Fibroblast of lung (primary cell): ENCODE measurements around the gene STXBP6. TPM values are rescaled to one million over a fixed set of nuclear protein-coding genes. Genes with fewer than 3 reads are reported as not detected.

Experiments
- DNase-seq, 2 donors: peaks; one replicate each; pipeline versions ENCODE4 v3.0.0 to v3.0.0-alpha.2; 2010; ENCODE audit warnings: low read depth in 2 of 2
- H2AFZ ChIP-seq: 2 replicates; pipeline ENCODE4 v1.5.1; 2012; ENCODE audit warnings: low read length, control low read depth, inconsistent platforms
- H3K27ac ChIP-seq: 2 replicates; pipeline ENCODE4 v1.5.1; 2011; ENCODE audit warnings: low read length, control low read depth; ENCODE audit not compliant: insufficient read depth
- H3K27me3 ChIP-seq: 2 replicates; pipeline ENCODE4 v1.5.1; 2011; ENCODE audit warnings: mild to moderate bottlenecking, low read length; ENCODE audit not compliant: control insufficient read depth, insufficient read depth
- H3K36me3 ChIP-seq: 2 replicates; pipeline ENCODE4 v1.5.1; 2011; ENCODE audit warnings: low read length; ENCODE audit not compliant: control insufficient read depth, insufficient read depth
- H3K4me1 ChIP-seq: 2 replicates; pipeline ENCODE4 v1.5.1; 2011; ENCODE audit warnings: low read length; ENCODE audit not compliant: control insufficient read depth, insufficient read depth; ENCODE audit errors: extremely low read depth
- H3K4me2 ChIP-seq: 2 replicates; pipeline ENCODE4 v1.5.1; 2011; ENCODE audit warnings: low read length, control low read depth; ENCODE audit not compliant: insufficient read depth; ENCODE audit errors: extremely low read depth
- H3K4me3 ChIP-seq, 4 experiments: fragments of 200-600 bp in 1 of 4; sonication (generic) in 1 of 4; replicated peaks in 1 of 4; 2 replicates each; pipeline ENCODE4 v1.5.1; 2011 to 2016; ENCODE audit warnings: low read length in 4 of 4, low read depth in 3 of 4, mild to moderate bottlenecking in 3 of 4, control low read depth in 2 of 4, inconsistent platforms in 1 of 4, mixed read lengths in 1 of 4; ENCODE audit not compliant: insufficient read depth in 1 of 4; ENCODE audit errors: control extremely low read depth in 1 of 4
- H3K79me2 ChIP-seq: 2 replicates; pipeline ENCODE4 v1.5.1; 2012; ENCODE audit warnings: mild to moderate bottlenecking, low read length, inconsistent platforms; ENCODE audit not compliant: control insufficient read depth, insufficient read depth
- H3K9ac ChIP-seq: 2 replicates; pipeline ENCODE4 v1.5.1; 2011; ENCODE audit warnings: mild to moderate bottlenecking, low read length, control low read depth; ENCODE audit not compliant: insufficient read depth
- H3K9me3 ChIP-seq: 2 replicates; pipeline ENCODE4 v1.5.1; 2012; ENCODE audit warnings: low read depth, low read length; ENCODE audit not compliant: control insufficient read depth, insufficient read depth
- H4K20me1 ChIP-seq: 2 replicates; pipeline ENCODE4 v1.5.1; 2011; ENCODE audit warnings: low read length; ENCODE audit not compliant: control insufficient read depth, insufficient read depth; ENCODE audit errors: extremely low read depth
- EZH2 ChIP-seq: IDR thresholded peaks from 2 replicates; pipeline ENCODE4 v1.5.1; 2012; ENCODE audit warnings: low read length, control low read depth, mild to moderate bottlenecking; ENCODE audit errors: missing control alignments
- polyA plus RNA-seq, 2 donors: library from polyadenylated mRNA; depleted of rRNA in 1 of 2; stranded (reverse) in 1 of 2; unstranded in 1 of 2; fragments of >200 nt; gene quantifications; 2 replicates each; pipeline ENCODE4 v1.2.1, GENCODE V29; 2011 to 2012; ENCODE audit warnings: missing spikeins in 1 of 2
- total RNA-seq: library from RNA; depleted of rRNA; stranded (reverse); fragments of >200 nt; gene quantifications from 2 replicates; pipeline ENCODE4 v1.2.1, GENCODE V29; 2014
- TF ChIP-seq, protein P1 (sequence below), 2 donors: IDR thresholded peaks in 1 of 2; conservative IDR thresholded peaks in 1 of 2; 1 replicate in 1 of 2; 2 replicates in 1 of 2; pipeline ENCODE4 v1.5.1; 2011 to 2012; ENCODE audit warnings: low read length in 2 of 2, control low read depth in 1 of 2, inconsistent platforms in 1 of 2, low read depth in 1 of 2, mild to moderate bottlenecking in 1 of 2

Gene STXBP6
- total and polyA plus RNA-seq, 2 donors (not counting 1 experiment from before 2014, with no cell fraction given): 4.5 to 17.8 TPM

DNA sequence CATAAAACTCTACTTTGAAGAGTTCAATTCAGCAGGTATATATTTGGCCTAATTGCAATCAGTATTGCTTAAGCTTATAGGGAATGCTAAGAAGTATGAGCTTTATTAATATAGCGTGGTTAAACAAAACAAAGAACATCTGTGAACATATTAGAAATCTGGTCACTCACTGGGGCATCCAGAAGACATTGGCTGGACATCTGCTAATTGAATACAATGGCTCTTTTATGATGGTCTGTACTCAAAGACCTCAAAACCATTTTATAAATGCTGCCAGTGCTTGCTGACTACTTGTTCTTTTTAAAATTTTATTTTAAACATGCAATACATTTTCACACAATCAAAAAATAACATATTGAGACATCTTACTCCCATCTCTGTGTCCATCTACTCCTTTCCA, 173.0 kb downstream of the STXBP6 start:
- no peaks in the 10 kb centered on the region for H3K27me3 ChIP-seq
- H2AFZ ChIP-seq: no peak overlapping the region
- DNase-seq: no peak
- no peaks in the 10 kb centered on the region for H3K9me3 ChIP-seq
- H3K4me3 ChIP-seq: no peak overlapping the region
- no peak for TF ChIP-seq EZH2
- TF ChIP-seq, protein P1, sequence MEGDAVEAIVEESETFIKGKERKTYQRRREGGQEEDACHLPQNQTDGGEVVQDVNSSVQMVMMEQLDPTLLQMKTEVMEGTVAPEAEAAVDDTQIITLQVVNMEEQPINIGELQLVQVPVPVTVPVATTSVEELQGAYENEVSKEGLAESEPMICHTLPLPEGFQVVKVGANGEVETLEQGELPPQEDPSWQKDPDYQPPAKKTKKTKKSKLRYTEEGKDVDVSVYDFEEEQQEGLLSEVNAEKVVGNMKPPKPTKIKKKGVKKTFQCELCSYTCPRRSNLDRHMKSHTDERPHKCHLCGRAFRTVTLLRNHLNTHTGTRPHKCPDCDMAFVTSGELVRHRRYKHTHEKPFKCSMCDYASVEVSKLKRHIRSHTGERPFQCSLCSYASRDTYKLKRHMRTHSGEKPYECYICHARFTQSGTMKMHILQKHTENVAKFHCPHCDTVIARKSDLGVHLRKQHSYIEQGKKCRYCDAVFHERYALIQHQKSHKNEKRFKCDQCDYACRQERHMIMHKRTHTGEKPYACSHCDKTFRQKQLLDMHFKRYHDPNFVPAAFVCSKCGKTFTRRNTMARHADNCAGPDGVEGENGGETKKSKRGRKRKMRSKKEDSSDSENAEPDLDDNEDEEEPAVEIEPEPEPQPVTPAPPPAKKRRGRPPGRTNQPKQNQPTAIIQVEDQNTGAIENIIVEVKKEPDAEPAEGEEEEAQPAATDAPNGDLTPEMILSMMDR (conservative IDR thresholded peaks at IDR 0.05 in 1 of 2, IDR thresholded peaks at IDR 0.05 in 1 of 2; ENCODE audit: low read depth in 1 of 2, low read length in 2 of 2): no peak
- no peaks in the 10 kb centered on the region for H3K4me1 ChIP-seq
- H3K27ac ChIP-seq: no peak overlapping the region
- H3K79me2 ChIP-seq: no peaks in the 10 kb centered on the region
- no peak overlapping the region for H3K4me2 ChIP-seq
- H3K9ac ChIP-seq: no peak overlapping the region
- H4K20me1 ChIP-seq: no peaks in the 10 kb centered on the region
- no peaks in the 10 kb centered on the region for H3K36me3 ChIP-seq

DNA sequence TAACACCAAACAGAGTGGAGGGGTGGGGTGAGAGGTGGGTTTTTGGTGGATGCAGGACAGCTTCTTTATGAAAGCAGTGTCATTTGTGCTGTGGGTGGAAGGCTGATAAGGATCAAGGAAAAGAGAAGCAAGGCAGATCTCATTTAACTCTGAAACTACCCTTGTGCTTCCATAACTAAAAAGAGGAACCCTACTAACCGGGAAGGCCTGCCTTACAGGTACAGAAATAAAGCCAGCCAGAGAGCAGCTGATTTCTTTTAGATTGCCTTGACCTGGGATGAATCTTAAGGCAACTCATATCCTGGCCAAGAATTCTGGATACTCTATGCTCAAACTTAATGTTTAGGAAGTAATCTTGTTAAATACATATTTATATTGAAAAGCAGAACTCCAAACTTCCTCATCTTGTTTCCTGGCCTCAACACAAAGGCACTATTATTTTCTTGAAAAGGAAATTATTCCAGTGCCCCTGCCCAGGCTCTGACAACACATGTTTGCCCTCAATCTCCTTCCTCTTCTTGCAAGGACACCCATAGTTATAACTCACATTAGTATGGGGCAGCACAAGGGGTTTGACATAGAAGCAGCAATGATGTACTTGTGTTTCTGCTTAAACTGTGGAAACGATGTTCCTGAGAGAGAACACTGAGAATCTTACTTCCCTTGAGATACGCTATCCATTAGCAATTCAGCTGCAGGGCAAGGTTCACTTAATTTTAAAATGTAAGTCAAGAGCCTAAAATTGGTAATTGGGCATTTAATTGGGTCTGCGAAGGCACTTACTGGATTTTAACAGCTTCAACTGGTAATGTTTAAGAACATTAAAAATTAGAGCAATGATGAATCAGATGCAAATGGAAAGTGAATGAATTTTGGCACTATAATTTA, 173.7 kb downstream of the STXBP6 start:
- Histone ChIP-seq H3K36me3 (no peaks in the 10 kb centered on the region), H2AFZ (no peak overlapping the region), H3K4me2 (no peak overlapping the region), H3K4me1 (no peaks in the 10 kb centered on the region), H3K79me2 (no peaks in the 10 kb centered on the region), H3K9me3 (no peaks in the 10 kb centered on the region), H3K27ac (no peak overlapping the region), H3K4me3 (no peak overlapping the region), H4K20me1 (no peaks in the 10 kb centered on the region), H3K9ac (no peak overlapping the region), H3K27me3 (no peaks in the 10 kb centered on the region)
- DNase-seq: no peak
- TF ChIP-seq, protein P1 (conservative IDR thresholded peaks at IDR 0.05 in 1 of 2, IDR thresholded peaks at IDR 0.05 in 1 of 2; ENCODE audit: low read depth in 1 of 2, low read length in 2 of 2): no peak
- no peak for TF ChIP-seq EZH2

DNA sequence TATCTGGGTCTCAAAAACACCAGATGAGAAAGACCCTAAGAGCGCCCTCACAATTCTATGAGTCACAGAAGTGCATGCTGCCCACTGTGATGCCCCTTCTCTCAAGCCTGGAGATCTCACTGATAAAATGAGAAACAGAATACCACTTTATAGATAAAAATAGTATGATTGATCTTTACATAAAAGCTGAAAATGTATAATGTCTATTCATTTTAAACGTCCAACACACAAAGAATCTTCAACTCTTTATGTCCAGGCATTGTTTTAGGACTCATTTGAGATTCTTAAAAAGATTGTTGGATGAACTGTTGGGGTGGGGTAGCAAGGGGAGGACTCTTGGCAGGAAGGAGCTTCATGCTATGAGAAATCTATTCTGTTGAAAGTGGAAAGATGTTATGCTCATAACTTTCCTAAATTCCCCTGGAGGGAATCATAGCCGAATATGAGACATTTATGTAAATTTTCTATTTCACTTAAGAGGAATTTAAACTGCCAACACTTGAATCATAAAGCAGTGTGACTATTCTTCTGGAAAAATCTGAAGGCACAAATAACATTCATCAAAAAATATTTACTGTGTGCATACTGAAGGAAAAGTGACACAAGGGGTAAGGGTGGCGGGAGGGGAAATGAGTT, 174.6 kb downstream of the STXBP6 start:
- H3K9ac ChIP-seq: no peak overlapping the region
- DNase-seq: peak in 1 of 2 donors; percentile 27
- no peak for TF ChIP-seq EZH2
- TF ChIP-seq, protein P1 (conservative IDR thresholded peaks at IDR 0.05 in 1 of 2, IDR thresholded peaks at IDR 0.05 in 1 of 2; ENCODE audit: low read depth in 1 of 2, low read length in 2 of 2): no peak
- no peaks in the 10 kb centered on the region for H4K20me1 ChIP-seq
- no peaks in the 10 kb centered on the region for H3K4me1 ChIP-seq
- no peaks in the 10 kb centered on the region for H3K36me3 ChIP-seq
- no peak overlapping the region for H2AFZ ChIP-seq
- H3K79me2 ChIP-seq: no peaks in the 10 kb centered on the region
- H3K4me2 ChIP-seq: no peak overlapping the region
- no peak overlapping the region for H3K27ac ChIP-seq
- no peaks in the 10 kb centered on the region for H3K27me3 ChIP-seq
- H3K4me3 ChIP-seq: no peak overlapping the region
- H3K9me3 ChIP-seq: no peaks in the 10 kb centered on the region
